Activated CD8-positive, alpha-beta memory T cell treated with anti-CD3 and anti-CD28 coated beads, Interleukin-2, amount 50 U/mL, for 24 hours (primary cell): ENCODE measurements around the gene DNMT3A.

ENCODE experiments used
- DNase-seq: peaks from one replicate; pipeline ENCODE4 v3.0.0-alpha.2; 2020; ENCODE audit errors: extremely low read depth

The DNMT3A gene

DNA sequence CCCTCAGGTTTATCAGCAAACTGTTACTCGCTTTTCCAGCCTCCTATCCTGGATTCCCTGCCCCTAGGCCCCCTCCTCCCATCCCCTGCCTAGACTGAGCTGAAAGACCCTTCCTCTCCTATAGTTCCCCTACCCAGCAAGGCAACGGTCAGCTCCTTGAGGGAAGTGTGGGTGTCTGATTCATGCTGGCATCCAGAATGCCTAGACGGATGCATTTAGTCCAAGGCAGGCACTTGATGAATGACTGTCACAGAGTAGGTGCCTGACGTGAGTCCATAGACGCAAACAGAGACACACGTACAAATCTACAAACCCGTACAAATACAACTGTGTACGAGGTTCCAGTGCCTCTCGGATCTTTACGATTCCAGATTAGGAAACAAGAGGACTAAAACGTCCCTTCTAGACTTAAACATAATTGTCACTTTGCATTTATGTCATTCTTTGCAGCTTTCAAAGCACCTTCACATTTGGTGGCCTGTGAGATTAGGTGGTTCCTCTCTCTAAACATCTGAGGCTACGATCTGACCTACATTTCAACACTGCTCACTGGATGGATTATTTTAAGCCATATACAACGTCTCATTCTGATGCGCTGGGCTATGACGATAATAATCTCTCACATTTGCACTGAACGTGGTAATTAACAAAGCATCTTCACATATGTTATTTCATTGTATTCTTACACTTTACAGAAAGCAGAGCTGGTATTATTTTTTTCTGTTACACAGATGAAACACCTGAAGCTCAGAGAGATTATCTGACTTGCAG lies 36.7 kb downstream of the DNMT3A start:
- no peak for DNase-seq

DNA sequence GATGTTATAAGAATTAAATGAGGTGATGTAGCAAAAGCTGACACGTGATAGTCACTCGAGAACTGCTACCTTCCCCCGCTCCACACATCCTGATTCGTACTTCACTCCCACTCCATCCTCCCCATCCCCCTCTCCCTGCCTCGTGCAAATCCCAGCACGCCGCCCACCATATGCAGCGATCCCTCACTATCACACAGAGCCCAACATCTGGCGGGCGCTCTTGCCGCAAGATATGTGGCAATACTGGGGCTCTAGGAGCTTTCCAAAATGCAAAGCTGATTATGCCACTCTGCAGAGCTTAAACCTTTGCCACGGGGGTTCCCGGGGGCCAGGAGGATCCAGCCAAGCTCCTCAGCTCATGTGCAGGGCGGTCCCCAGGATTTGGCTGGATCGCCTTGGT lies 37.4 kb downstream of the DNMT3A start:
- DNase-seq = no peak

DNA sequence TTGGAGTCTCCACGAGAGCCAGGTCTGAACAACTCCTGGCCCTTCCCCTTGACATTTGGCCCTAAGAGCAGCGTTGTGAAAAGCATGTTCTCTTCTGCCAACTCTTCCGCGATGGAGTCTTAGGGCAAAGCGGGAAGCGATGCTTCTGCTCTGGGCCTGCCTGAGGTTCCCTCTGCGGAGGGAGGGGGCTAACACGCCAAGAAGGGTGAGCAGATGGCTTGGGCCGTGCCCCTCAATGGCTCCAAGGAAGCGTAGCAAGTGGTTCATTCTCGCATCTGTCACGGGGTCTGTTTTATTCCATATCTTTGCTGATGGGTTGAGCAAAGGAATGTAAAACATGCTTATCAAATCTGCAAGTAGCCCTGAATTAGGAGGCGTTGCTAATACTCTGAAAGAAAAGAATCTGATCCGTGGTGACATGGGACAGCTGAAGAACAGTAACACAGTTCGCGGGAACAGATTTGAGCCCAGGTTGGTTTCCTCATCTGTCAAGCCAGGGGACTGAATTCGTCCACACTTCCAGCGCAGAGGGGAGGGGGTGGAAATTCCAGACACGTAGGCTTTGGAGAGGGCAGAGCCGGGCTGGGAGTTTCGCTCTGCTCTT lies 38.0 kb downstream of the DNMT3A start:
- no peak for DNase-seq

DNA sequence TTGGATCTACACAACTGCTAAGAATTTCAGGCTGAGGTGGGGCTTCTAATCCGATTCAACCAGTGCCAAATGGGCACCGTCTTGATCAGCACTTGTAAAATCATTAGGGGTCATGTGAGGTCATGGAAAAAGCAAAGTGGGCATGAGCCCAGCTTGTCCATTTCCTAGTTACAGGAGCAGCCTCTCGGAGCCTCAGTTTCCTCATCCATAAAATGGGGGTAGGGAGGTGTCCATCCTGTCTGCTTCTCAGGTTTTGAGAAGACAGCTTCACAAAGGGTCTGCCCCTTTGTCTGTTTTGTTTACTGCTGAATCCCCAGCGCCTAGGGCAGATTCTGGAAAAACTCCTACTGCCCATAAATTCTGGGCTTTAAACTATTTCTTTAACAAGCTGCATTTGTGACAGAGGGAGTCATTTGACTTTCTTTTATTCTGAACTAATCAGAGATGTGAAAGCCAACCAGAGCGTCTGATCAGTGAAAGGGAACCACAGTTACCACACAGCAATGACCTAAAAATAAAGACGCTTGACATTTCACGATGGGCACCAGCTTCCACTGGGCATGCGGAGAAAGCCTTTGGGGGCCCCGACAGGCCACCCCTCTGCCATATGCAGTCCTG lies 38.9 kb downstream of the DNMT3A start:
- no peak for DNase-seq

DNA sequence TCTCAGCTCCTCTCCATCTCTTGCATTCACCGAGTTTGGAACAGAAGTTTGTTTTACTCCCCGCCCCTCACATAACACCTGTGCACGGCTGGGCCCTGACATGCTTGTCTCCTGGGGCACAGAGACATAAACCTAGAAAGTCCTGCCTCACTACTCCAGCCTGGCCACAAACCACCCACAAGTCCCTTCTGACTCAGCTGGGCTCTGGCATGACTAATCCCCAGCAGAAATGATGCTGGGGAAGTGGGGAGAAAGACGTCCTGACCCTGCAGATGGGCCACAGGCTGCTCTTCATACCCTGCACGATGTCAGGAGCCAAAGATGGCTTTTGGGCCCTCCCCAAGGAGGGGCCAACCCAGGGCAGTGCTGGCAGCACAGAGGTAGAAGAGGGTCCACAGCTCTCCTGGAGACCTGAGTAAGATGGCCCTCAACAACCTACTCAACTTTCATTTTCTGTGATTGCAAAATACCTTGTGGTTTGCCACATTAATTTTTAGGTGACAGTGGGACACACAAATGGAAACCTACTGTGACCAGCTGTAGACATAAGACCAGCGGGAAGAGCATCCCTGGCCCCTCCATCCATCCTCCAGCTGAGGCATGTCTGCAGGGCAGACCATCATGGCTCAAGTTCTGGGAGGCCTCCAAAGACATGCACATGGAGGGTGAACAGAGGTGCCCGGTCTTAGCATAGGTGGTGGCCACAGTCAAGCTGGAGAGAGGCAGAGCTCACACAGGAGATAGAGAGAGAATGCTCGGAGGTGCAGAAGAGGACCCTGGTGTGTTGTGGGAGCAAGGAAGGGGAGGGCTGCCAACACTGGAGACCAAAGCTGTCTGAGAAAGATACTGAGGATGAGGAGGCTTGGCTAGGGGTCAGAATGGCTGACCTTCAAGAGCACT lies 40.0 kb downstream of the DNMT3A start:
- no peak for DNase-seq

DNA sequence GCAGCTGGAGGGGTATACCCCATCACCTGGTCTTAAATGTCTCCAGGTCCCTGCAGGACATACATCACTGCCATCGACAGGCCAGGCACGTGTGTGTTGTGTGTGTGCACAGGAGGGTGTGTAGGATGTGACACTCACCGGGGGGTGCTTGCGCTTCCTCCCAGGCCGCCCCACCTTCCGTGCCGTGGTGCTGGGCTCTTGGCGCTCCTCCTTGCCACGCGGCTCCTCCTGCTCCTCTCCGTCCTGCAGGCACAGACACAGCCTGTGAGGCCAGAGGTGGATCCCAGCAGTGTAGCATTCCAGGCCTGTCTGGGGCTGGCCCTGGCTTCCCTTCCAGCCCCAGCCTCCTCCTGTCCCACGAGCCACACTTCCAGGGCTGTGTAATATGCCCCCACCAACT lies 41.7 kb downstream of the DNMT3A start:
- no peak for DNase-seq

DNA sequence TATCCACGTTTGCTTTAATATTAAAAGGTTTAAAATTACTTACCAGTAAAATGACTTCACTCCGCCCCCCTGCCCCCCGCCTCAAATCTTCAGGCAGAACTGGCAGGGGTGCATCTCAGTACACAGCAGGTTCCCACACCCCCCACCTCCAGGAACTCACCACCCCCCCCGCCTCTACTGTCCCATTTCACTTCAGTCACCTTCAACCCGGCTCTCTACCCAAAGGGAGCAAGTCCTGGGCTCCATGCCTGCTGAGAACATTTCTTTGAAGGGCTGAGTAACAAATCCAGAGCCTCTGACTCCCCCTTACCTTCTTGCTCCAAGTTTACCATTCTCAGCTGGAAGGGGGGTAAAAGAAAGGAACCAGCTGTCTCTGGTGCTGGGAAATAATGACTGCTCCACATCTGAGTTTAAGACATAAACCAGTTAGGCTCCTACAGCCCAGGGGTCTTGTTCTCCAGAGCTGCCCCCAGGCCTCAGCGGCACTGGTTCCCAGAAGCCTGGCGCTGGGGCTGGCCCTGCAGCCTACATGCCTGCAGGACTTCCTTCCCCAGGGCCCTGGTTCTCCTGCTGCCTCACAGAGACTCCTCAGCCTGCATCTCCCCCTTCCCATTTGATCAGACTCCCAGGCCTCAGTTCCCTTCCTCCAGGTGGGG lies 42.8 kb downstream of the DNMT3A start:
- DNase-seq = no peak

DNA sequence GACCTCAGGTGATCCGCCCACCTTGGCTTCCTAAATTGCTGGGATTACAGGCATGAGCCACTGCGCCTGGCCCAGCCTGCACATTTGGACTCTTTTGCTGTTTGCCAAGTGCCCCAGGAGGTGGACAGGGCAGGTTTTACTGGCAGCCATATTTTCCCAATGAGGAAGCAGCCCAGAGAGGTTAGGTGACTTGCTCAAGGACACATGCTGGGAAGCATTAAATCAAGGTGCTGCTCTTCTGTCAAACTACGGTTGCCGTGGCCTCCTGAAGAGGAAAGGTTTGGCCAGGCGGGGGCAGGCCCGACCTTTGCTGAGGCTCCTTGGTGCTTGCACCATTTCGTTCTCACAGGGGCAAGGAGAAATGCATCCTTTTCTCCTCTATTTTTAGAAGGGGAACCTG lies 44.0 kb downstream of the DNMT3A start:
- no peak for DNase-seq

DNA sequence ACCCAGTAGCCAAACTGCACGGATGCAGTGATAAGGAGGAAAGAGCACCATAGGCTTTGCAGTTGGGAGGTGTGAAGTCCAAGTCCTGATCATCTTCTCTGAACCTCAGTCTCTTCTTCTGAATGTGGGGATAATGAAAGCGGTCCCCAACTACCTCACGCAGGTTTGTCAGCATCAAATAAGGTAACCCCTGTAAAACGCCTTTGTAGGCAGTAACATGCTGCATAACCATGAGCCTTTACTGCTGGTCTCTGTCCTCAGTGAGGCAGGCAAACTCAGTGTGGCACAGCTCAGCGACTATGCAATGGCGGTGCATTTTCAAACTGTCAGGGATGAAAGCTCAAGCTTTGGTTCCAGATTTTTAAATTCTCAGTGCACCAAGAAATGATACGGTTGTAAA lies 46.1 kb downstream of the DNMT3A start:
- DNase-seq = no peak

DNA sequence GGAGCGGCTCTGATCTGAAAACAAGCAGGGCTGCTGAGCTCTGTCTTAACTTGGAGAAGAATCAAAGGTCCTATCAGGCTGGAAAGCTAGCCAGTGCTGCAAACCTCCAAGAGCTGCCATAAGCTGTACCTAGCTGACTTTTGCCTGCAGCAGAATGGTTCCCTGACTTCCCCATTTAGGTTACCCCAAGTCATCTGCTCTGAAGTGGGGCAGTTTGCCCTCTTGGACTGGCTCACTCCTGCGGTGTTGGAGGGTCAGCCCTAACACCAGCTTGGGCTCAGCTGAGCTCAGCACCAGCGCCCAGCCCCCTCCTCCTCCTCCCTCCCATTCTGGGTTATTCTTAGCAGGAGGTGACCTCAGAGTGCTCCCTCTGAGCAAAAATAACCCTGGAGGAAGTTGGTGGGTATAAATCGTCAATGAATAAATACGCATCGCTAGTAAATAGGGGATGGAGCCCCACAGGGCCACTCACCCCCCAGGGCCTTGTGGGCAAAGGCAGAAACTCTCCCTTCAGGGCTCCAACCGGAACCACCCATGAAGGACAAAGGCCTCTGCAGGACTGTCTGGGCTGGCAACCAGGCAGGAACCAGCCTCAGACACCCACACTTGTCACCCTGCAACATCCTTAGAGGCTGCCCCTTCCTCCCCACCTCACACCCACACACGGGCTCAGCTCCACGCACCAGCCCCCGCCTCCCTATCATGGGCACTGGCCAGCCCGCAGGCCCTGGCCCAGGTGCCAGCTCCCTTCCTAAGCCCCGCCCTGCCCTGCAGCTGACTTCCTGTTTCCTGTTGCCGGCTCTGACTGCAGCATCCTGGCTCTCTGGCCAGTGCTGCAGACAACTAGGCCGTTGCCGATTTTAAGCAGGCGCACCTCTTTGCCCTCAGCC lies 46.9 kb downstream of the DNMT3A start:
- DNase-seq = no peak

DNA sequence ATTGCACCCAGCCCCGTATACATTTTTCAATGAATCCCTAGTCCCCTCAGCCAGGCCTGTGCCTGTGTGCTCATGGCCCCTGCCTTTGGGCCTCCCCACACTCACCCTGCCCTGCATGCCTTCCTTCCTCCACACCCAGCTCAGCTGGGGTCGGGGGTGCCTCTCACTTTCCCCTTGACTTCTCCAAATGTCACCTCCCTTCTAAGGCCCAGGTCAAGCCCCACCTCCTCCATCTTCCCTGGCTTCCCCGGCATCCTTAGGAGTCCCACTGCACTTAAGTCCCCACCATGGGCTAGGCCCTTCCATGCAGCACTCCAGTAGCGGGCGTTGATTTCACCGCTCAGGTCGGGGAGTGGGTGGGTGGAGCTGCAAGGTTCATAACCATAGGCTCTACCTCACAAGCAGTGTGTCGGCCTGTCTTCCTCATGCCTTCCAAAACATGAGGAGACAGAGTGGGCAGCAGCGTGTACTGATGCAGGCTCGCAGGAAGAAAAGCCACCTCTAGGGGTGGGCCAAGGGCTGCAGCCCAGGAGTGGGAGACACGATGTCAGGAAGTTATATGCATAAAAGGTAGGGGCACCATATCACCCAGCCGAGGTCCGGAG lies 47.7 kb downstream of the DNMT3A start:
- no peak for DNase-seq

DNA sequence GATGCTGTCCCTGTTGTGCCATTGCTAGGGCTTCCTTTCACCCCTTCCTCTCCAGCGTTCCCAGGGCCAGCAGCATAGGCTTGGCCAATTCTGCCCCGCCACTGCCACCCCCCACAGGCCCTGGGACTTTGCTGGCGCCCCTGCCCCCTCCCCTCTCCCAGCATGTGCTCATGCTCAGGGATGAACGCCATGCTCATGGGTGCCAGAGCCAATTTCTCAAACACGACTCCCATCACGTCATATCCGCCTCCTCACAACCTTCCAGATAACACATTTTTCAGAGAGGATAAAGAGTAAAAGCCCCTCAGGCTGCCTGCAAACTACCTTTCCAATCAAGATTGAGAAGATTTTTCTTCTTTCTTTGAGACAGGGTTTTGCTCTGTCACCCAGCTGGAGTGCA lies 48.6 kb downstream of the DNMT3A start:
- DNase-seq = no peak

DNA sequence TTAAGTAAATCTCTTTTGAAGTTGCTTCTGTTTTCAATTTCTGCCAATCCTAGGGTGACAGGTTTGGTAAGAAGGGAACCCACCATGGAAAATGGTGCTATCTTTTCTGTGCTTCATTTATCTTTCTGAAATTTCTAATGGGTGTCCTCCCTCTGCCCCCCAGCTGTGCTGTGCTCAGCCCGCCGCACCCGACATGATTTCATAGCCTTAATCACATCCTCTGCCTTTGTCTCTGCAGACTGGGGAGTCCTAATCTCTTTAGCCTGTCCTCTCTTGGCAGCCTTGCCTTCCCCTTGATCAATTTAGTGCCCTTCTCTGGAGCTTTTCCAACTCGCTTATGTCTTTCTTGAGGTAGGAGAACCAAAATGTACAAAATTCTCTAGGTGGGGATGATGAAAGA lies 49.3 kb downstream of the DNMT3A start:
- DNase-seq = no peak

DNA sequence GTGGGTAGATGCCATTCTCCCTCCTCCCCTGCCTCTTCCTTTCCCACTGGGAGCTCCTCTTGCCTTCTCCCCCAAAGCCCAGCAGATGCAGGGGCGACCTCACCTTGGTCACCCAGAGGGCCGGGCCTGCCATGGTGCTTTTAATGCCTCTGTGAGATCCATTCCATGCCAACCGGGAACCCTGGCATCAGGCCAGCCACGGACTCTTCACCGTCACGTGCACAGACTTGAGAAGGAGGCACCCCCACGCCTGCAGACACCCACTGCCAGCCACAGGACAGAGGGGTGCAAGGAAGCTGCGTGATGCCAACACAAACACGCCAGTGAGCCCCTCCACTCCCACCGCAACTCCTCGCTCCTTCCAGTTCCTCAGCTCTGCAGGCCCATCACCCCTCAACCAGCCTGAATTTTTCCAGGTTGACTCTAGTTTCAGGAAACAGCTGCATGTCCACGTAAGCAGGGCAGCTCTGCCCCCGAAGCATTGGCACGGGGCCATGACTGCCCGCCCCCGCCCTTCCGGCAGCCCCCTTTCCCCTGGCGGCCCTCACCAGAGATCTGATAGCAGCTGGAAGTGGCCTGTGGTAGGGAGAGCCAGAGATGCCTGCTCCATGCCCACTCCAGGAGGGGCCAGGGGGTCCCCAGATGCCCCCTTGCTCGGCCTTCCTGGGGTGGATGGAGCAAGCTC lies 50.8 kb downstream of the DNMT3A start:
- no peak for DNase-seq

DNA sequence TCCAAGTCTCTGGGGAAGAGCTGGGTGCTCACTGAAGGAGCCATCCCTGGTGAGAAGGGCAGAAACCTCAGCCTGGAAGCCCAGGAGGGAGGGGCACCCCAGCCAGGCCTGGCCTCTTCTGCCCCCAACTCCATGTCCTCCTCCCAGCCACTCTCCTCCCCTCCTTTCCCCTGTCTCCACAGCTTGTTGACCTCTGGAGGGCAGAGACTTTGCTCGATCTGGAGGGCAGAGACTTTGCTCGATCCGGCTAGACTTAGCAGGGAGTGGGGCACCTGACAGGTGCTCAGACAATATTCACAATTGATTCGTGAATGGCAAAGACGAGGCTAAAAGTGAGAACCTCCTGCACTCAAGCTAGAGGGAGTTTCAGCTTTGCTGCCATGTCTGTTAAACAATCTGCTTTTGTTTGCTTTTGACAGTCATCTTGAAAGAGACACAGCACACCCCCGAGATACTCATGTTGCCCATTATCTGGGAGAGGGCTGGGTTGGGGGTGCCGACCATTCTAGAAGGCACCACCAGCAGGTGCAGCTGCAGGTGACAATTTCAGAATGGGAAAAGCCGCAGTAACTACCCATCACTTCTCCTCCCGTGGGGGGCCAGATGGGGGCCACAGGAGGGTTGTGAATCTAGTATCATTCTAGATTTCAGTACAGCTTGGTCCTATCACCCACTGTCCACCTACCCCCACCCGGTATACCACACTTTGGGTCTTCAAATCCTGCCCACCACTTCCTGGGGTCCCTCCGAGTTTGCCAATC lies 54.8 kb downstream of the DNMT3A start:
- no peak for DNase-seq

DNA sequence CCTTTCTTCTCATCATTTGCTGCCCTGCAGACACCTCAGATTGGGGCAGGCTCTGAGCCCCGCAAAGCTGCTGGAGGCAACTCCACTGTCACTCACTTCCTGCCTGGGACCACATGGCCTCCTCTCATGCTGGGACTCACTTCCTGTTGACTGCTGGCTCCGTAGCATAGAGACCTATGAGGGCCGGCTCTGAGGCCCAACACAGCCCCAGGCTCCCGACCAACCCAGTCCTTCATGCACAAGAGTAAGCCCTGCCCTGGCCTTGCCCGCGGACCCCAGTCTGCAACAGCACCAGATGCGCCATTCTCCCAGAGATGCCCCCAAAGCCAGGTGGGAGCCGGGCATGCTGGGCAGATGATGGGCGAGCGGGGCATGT lies 55.7 kb downstream of the DNMT3A start:
- no peak for DNase-seq

DNA sequence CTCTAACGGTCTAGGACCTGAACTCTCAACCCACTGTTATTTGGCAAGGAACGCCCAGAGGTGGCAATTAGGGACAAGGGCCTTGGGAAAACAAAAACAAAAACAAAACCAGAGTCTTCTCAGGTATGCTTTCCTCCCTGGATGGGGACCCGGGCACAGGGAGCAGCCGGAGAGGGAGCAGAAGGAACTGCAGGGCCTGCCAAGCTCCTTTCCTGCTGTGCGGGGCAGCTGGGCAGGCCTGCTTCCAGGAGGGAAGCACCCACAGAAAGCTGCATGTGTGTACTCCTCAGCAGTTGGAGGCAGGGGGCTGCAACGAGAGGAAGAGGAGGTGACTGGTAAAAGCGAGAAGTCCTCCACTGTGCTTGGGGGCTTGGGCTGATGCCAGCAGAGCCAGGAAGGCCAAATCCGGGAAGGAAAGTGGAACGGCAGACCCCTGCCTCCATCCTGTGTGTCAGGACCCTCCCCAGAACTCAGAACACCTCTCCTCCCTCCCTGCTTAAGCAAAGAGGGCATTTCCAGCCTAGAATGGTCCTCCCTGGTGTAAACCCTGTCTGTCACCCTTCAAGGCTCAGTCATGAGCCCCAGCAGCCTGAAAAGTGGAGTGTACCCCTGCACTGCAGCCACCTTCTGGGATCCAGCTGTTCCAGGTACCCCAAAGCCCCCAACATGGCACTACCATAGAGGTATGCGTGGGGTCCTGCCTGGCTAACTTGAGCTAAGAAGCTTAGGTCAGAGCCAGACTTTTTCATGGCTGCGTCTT lies 56.3 kb downstream of the DNMT3A start:
- no peak for DNase-seq

DNA sequence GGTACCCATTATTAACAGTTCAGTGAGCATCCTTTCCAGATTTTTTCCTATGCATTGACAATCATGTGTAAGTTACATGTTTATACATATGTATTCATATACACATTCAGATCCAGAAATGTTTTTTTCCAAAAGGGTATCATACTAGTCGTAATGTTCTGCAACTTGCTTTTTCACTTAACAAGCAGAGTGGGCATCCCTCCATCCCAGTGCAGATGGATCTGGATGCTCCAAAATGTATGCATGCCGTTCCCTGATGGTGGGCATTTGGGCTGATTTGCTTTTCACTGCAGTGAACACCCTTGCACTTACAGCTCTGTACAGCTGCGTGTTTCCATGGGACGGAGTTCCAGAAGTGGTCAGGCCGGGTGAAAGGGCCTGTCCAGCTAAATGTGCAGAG lies 57.0 kb downstream of the DNMT3A start:
- DNase-seq = no peak
